ENCODE results near the gene ADAMTS13.

Gene ADAMTS13

DNA sequence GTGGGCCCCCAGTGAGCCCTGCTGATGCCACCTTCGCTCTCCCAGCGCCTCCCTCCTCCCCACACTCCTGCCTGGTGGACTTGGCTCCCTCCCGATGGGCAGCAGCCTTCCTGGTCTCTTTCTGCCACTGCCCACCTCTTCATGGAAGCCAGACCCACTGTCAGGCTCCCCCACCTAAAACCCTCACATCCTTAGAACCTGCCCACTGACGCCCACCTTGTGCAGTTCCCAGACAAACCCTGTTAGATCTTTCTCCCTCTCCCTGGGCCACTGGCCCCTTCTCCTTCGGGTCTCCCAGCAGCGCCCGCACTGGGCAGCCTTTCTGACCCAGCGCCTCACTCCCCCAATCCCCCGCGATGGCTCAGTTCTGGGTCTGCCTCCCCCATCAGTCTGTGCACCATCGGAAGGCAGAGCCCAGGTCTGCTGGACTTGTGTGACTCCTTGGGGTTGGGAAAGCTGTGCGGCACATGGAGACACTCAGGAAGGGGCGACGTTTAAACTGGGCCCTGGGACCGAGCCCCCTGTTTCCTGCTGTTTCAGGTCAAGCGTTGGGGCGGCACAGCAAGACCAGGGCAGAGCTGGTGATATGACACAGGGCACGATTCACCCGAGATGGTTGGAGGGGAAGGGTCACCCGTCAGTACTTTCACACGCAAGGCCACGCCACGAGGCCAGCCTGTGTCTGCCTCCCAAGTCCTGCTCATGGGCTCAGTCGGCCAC is 85.2 kb downstream of the ADAMTS13 start:
- Histone ChIP-seq H3K27me3 (ENCODE audit: insufficient read depth, low read length) (no peaks in the 10 kb centered on the region), H3K9ac (ENCODE audit: low read depth, low read length) (no peak overlapping the region), H3K36me3 (ENCODE audit: insufficient read depth, low read length) (no peaks in the 10 kb centered on the region), H3K4me1 (ENCODE audit: insufficient read depth, low read length) (peaks cover 12% of the 10 kb centered on the region), H3K4me3 (ENCODE audit: low read length) (no peak overlapping the region), H3K9me3 (ENCODE audit: insufficient read depth, low read depth, low read length) (peaks cover 3% of the 10 kb centered on the region; the same call in 1 of the 2 replicates), H3K27ac (ENCODE audit: low read depth, low read length) (no peak overlapping the region)
- 92% methylated on average over 24 of the region's 24 CpGs for WGBS

GRCh38 chr9:133508046-133508445 is 85.9 kb downstream of the ADAMTS13 start:
- no peaks in the 10 kb centered on the region for H3K27me3 ChIP-seq (ENCODE audit: insufficient read depth, low read length)
- 93% methylated on average over 8 of the region's 8 CpGs for WGBS
- no peaks in the 10 kb centered on the region for H3K36me3 ChIP-seq (ENCODE audit: insufficient read depth, low read length)
- no peak overlapping the region for H3K9ac ChIP-seq (ENCODE audit: low read depth, low read length)
- H3K4me1 ChIP-seq (ENCODE audit: insufficient read depth, low read length), result peaks cover 12% of the 10 kb centered on the region
- no peaks in the 10 kb centered on the region for H3K9me3 ChIP-seq (ENCODE audit: insufficient read depth, low read depth, low read length)
- H3K27ac ChIP-seq (ENCODE audit: low read depth, low read length), result no peak overlapping the region
- H3K4me3 ChIP-seq (ENCODE audit: low read length), result no peak overlapping the region

All from HUES64 (cell line).